Prostate gland (tissue), 2 donors: ENCODE results near the gene EEF1AKMT3. TPM values are rescaled to one million over a fixed set of nuclear protein-coding genes. Genes with fewer than 3 reads are reported as not detected.

Experiments used
- DNase-seq: peaks from one replicate; pipeline ENCODE4 v3.0.0-alpha.2; 2019; ENCODE audit warnings: low spot score
- H3K27ac ChIP-seq, 2 donors: fragments of 200-600 bp; sonication (generic); 2 replicates each; pipeline ENCODE4 v1.5.1; 2017 to 2019
- H3K27me3 ChIP-seq: fragments of 200-600 bp; sonication (generic); replicated peaks from 2 replicates; pipeline ENCODE4 v1.5.1; 2019; ENCODE audit not compliant: insufficient read depth
- H3K36me3 ChIP-seq, 2 donors: fragments of 200-600 bp; sonication (generic); 1 replicate in 1 of 2; 2 replicates in 1 of 2; pipeline versions ENCODE4 v1.5.1 to v1.8.1; 2017 to 2019
- H3K4me1 ChIP-seq: fragments of 200-600 bp; sonication (generic); replicated peaks from 2 replicates; pipeline ENCODE4 v1.5.1; 2019
- H3K4me3 ChIP-seq, 2 donors: fragments of 200-600 bp; sonication (generic); 2 replicates each; pipeline ENCODE4 v1.5.1; 2017 to 2019
- H3K9me3 ChIP-seq: fragments of 200-600 bp; sonication (generic); 2 replicates; pipeline ENCODE4 v1.5.1; 2017
- POLR2A ChIP-seq: fragments of 450-650 bp; IDR thresholded peaks from one replicate; pipeline ENCODE4 v1.6.1; 2016; ENCODE audit warnings: antibody characterized with exemption, mild to moderate bottlenecking
- POLR2AphosphoS5 ChIP-seq: sonication (generic); formaldehyde crosslinking; IDR thresholded peaks from one replicate; pipeline ENCODE4 v1.6.1; 2017; ENCODE audit warnings: antibody characterized with exemption
- WGBS: methylation state at CpG from one replicate; pipeline ENCODE4 v1.1.5; 2018; 5-methylcytosine and 5-hydroxymethylcytosine counted together
- intact Hi-C: fragments of 100-400 bp; cut with DNase I; formaldehyde crosslinking; loops from one replicate; pipeline ENCODE4 v1.14.2; 2022
- total RNA-seq, 2 donors: library from RNA; depleted of rRNA; stranded (reverse); fragments of >200 nt; gene quantifications; one replicate each; pipeline ENCODE4 v1.1.0, GENCODE V29; 2016
- TF ChIP-seq, protein P1 (sequence below), 4 experiments: fragments of 200-600 bp in 2 of 4; fragments of 450-650 bp in 2 of 4; sonication (generic) in 2 of 4; IDR thresholded peaks; 1 replicate in 3 of 4; 2 replicates in 1 of 4; pipeline ENCODE4 v1.5.1; 2016 to 2019; ENCODE audit warnings: antibody characterized with exemption in 4 of 4, mild to moderate bottlenecking in 2 of 4, moderate library complexity in 2 of 4

Gene EEF1AKMT3
- total RNA-seq, 2 donors from 2014 or later = 12.1 to 12.6 TPM

DNA sequence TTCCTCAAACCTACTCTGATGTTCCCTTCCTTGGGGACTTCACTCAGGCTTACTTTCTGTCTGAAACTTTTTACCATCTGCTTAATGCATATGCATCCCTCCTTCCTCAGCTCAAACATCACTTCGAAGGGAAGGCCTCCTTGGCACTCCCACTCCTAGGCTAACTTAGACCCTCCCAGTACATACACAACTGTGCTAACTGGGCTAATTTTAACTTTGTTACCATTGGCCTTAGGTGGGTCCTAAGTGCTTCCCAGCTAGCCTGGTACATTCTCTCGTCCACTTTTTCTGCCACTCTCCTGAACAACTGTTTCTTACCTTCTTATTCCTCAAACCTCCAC lies 3.8 kb downstream of the EEF1AKMT3 start:
- 83% methylated on average over 2 of the region's 2 CpGs for WGBS

DNA sequence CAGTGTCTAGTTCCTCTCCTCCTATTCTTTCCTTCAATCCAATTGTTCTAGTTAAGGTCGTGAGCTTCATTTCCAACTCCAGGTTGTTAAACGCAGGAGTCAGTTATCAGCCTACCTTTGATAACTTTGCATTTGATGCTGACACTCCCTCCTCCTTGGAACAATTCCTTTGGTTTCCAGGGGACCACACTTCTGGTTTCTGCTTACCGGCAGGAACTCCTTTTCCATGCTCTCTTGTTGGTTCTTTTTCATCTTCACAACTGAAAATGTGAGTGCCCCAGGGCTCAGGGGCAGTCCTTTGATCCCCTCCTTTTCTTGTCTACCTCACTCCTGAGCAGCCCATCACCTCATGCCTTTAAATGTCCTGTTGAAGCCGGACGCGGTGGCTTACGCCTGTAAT lies 5.0 kb downstream of the EEF1AKMT3 start:
- H3K36me3 ChIP-seq = no peaks in the 10 kb centered on the region
- WGBS = 88% methylated on average over 7 of the region's 7 CpGs
- intact Hi-C loops = no loop called here

More for the DNA sequence above, 3.8 kb downstream of the EEF1AKMT3 start:
- H3K4me1 ChIP-seq = peaks cover 4% of the 10 kb centered on the region
- H3K27ac ChIP-seq = no peak overlapping the region
- H3K9me3 ChIP-seq = no peaks in the 10 kb centered on the region
- TF ChIP-seq POLR2AphosphoS5 (no peak), POLR2A (no peak)
- TF ChIP-seq, protein P1, sequence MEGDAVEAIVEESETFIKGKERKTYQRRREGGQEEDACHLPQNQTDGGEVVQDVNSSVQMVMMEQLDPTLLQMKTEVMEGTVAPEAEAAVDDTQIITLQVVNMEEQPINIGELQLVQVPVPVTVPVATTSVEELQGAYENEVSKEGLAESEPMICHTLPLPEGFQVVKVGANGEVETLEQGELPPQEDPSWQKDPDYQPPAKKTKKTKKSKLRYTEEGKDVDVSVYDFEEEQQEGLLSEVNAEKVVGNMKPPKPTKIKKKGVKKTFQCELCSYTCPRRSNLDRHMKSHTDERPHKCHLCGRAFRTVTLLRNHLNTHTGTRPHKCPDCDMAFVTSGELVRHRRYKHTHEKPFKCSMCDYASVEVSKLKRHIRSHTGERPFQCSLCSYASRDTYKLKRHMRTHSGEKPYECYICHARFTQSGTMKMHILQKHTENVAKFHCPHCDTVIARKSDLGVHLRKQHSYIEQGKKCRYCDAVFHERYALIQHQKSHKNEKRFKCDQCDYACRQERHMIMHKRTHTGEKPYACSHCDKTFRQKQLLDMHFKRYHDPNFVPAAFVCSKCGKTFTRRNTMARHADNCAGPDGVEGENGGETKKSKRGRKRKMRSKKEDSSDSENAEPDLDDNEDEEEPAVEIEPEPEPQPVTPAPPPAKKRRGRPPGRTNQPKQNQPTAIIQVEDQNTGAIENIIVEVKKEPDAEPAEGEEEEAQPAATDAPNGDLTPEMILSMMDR (IDR thresholded peaks at IDR 0.05) = no peak
- DNase-seq = no peak
- H3K36me3 ChIP-seq = no peaks in the 10 kb centered on the region
- H3K4me3 ChIP-seq = no peak overlapping the region
- H3K27me3 ChIP-seq = no peaks in the 10 kb centered on the region
- intact Hi-C loops = no loop called here

DNA sequence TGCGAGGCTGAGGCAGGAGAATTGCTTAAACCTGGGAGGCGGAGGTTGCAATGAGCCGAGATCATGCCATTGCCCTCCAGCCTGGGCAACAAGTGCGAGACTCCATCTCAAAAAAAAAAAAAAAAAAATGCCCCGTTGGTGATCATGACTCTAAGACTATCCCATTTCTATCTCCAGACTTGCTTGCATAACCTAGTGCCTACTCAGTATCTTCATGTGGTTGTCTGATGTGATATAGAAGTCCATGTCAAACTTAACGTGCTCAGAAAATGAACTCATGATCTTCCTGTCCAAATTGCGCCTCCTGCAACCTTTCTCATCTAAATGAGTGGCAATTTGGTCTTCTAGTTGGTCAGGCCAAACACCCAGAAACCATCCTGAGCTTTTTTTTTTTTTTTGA lies 5.5 kb downstream of the EEF1AKMT3 start:
- H3K36me3 ChIP-seq = no peaks in the 10 kb centered on the region
- 93% methylated on average over 7 of the region's 7 CpGs for WGBS
- intact Hi-C loops = no loop called here
- no peak for DNase-seq
- H3K4me3 ChIP-seq = no peak overlapping the region
- TF ChIP-seq, protein P1 (IDR thresholded peaks at IDR 0.05) = no peak
- TF ChIP-seq POLR2AphosphoS5 = no peak
- TF ChIP-seq POLR2A = no peak
- H3K27ac ChIP-seq = no peak overlapping the region
- no peaks in the 10 kb centered on the region for H3K9me3 ChIP-seq
- no peaks in the 10 kb centered on the region for H3K4me1 ChIP-seq
- H3K27me3 ChIP-seq = no peaks in the 10 kb centered on the region

More for the DNA sequence above, 5.0 kb downstream of the EEF1AKMT3 start:
- no peaks in the 10 kb centered on the region for H3K27me3 ChIP-seq
- TF ChIP-seq POLR2A (no peak), POLR2AphosphoS5 (no peak)
- TF ChIP-seq, protein P1 (IDR thresholded peaks at IDR 0.05) = no peak
- no peak overlapping the region for H3K27ac ChIP-seq
- H3K4me3 ChIP-seq = no peak overlapping the region
- DNase-seq = no peak
- no peaks in the 10 kb centered on the region for H3K9me3 ChIP-seq
- H3K4me1 ChIP-seq = no peaks in the 10 kb centered on the region

DNA sequence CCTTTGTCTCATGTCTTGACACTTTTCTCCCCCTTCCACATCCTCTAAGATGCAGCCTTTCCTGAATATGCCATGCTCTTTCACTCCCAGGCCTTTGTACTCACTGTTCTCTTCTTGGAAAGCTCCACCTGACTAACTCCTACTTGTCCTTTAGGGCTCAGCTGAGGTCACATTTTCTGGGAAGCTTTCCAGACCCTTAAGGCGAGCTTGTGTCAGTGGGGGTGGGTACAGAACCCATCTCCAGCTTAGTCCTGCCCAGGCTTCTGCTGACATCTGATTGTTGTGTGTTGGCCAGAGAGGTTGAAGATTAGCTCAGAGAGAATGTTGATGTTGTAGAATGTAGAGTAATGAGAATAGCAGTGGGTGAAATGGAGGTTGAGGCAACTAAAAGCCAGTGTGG lies 7.3 kb downstream of the EEF1AKMT3 start:
- Histone ChIP-seq H3K4me1 (no peaks in the 10 kb centered on the region), H3K9me3 (no peaks in the 10 kb centered on the region), H3K36me3 (no peaks in the 10 kb centered on the region), H3K27ac (no peak overlapping the region), H3K4me3 (no peak overlapping the region), H3K27me3 (no peaks in the 10 kb centered on the region)
- WGBS = 40% methylated on average over 1 of the region's 1 CpG
- no peak for TF ChIP-seq POLR2A
- no peak for TF ChIP-seq POLR2AphosphoS5
- TF ChIP-seq, protein P1 (IDR thresholded peaks at IDR 0.05) = no peak
- intact Hi-C loops = loop anchor here (5.0 kb wide), 2 partner anchors 48 to 118 kb away; no protein-coding TSS in a partner anchor
- no peak for DNase-seq

DNA sequence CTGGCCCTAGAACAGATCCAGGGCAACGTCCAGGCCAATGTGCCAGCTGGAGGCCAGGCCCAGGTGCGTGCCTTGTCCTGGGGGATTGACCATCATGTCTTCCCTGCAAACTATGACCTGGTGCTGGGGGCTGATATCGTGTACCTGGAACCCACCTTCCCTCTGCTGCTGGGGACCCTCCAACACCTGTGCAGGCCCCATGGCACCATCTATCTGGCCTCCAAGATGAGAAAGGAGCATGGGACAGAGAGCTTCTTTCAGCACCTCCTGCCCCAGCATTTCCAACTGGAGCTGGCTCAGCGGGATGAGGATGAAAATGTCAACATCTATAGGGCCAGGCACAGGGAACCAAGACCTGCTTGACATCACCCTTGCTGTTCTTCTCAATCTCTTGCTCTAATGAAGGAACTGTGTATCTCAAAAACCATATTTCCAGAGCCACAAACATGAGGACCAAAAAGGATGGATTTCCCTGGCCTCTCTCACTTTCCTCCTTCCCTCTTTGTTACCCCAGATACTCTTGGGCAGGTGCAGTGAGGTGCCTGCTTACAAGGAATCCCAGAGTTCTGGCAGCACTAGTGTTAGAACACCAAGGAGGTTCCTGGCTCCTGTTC lies 8.0 kb downstream of the EEF1AKMT3 start:
- H3K27ac ChIP-seq = no peak overlapping the region
- TF ChIP-seq POLR2AphosphoS5 = no peak
- TF ChIP-seq POLR2A = no peak
- TF ChIP-seq, protein P1 (IDR thresholded peaks at IDR 0.05) = no peak
- DNase-seq = no peak
- H3K4me3 ChIP-seq = no peak overlapping the region
- intact Hi-C loops = loop anchor here (5.0 kb wide), 2 partner anchors 47 to 117 kb away; no protein-coding TSS in a partner anchor
- no peaks in the 10 kb centered on the region for H3K36me3 ChIP-seq
- H3K4me1 ChIP-seq = no peaks in the 10 kb centered on the region
- H3K9me3 ChIP-seq = no peaks in the 10 kb centered on the region
- 78% methylated on average over 4 of the region's 4 CpGs for WGBS
- no peaks in the 10 kb centered on the region for H3K27me3 ChIP-seq
